Hepatocyte (in vitro differentiated cells): Measurements from ENCODE around the gene STAP1.

ENCODE experiments used
- EZH2 ChIP-seq: fragments of 200-600 bp; sonication (generic); IDR thresholded peaks from 2 replicates; pipeline ENCODE4 v1.6.1; 2016; ENCODE audit warnings: antibody characterized with exemption, mild to moderate bottlenecking, borderline replicate concordance
- EZH2phosphoT487 ChIP-seq: fragments of 200-600 bp; sonication (generic); IDR thresholded peaks from one replicate; pipeline ENCODE4 v1.6.1; 2018; ENCODE audit warnings: antibody characterized with exemption, mild to moderate bottlenecking, low read depth, moderate library complexity; ENCODE audit not compliant: unreplicated experiment, severe bottlenecking
- TF ChIP-seq, protein P1 (sequence below): fragments of 200-600 bp; sonication (generic); IDR thresholded peaks from 2 replicates; pipeline ENCODE4 v1.5.1; 2016; ENCODE audit warnings: antibody characterized with exemption, mild to moderate bottlenecking; ENCODE audit not compliant: poor library complexity

DNA sequence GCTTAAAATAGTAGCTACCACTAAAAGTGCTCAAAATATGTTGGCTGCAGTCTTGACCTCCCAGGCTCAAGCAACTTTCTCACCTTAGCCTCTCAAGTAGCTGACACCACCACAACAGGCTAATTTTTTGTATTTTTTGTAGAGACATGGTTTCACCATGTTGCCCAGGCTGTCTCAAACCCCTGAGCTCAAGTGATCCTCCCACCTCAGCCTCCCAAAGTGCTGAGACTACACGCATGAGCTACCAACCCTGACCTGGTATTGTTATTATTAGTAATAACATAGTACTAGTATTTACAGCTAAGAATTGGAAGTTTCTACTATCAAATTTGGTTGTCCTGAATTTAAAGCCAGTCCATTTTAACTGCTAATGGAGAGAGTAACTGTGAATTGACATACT lies 18.0 kb downstream of the STAP1 start:
- TF ChIP-seq, protein P1, sequence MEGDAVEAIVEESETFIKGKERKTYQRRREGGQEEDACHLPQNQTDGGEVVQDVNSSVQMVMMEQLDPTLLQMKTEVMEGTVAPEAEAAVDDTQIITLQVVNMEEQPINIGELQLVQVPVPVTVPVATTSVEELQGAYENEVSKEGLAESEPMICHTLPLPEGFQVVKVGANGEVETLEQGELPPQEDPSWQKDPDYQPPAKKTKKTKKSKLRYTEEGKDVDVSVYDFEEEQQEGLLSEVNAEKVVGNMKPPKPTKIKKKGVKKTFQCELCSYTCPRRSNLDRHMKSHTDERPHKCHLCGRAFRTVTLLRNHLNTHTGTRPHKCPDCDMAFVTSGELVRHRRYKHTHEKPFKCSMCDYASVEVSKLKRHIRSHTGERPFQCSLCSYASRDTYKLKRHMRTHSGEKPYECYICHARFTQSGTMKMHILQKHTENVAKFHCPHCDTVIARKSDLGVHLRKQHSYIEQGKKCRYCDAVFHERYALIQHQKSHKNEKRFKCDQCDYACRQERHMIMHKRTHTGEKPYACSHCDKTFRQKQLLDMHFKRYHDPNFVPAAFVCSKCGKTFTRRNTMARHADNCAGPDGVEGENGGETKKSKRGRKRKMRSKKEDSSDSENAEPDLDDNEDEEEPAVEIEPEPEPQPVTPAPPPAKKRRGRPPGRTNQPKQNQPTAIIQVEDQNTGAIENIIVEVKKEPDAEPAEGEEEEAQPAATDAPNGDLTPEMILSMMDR = no peak
- TF ChIP-seq EZH2phosphoT487 (no peak), EZH2 (no peak)
